ENCODE data around the gene BAD.
A peak's percentile ranks its signal among the peaks of the same experiment; 100 is the strongest.
"Not testable (repeated sequence)": the region's sequence is repeated elsewhere in the genome, so short reads cannot be mapped to it uniquely, and the experiment has no call there.

The BAD gene

GRCh38 chr11:64256300-64256699 is 28.2 kb downstream of the BAD start:
- DNase-seq (ENCODE audit: low read depth), result no peak

- no peak for DNase-seq (ENCODE audit: low read depth)
These were observed 29.0 kb downstream of the BAD start for GRCh38 chr11:64255135-64256128.

- DNase-seq (ENCODE audit: low read depth), result no peak
These were observed 30.1 kb downstream of the BAD start for GRCh38 chr11:64254326-64254725.

GRCh38 chr11:64253481-64253880 is 31.0 kb downstream of the BAD start:
- no peak for DNase-seq (ENCODE audit: low read depth)

- no peak for DNase-seq (ENCODE audit: low read depth)
These were observed 31.4 kb downstream of the BAD start for GRCh38 chr11:64253043-64253442.

- DNase-seq (ENCODE audit: low read depth), result no peak
These were observed 32.2 kb downstream of the BAD start for GRCh38 chr11:64252003-64252872.

- DNase-seq (ENCODE audit: low read depth), result no peak
These were observed 32.8 kb downstream of the BAD start for GRCh38 chr11:64251753-64252002.

- peak; percentile 55 for DNase-seq (ENCODE audit: low read depth)
These were observed 33.3 kb downstream of the BAD start, which contains the start of gene PLCB3 for GRCh38 chr11:64251016-64251752. PLCB3 (plus strand) TSS chr11:64251530; CDS start chr11:64251650, 120 bp downstream.

GRCh38 chr11:64250415-64251015 is 34.0 kb downstream of the BAD start:
- no peak for DNase-seq (ENCODE audit: low read depth)

- DNase-seq (ENCODE audit: low read depth), result no peak
These were observed 34.7 kb downstream of the BAD start for GRCh38 chr11:64249563-64250414.

GRCh38 chr11:64249038-64249437 is 35.4 kb downstream of the BAD start:
- no peak for DNase-seq (ENCODE audit: low read depth)

GRCh38 chr11:64248578-64248977 is 35.9 kb downstream of the BAD start:
- DNase-seq (ENCODE audit: low read depth), result no peak

- no peak for DNase-seq (ENCODE audit: low read depth)
These were observed 36.5 kb downstream of the BAD start for GRCh38 chr11:64247729-64248531.

GRCh38 chr11:64246871-64247728 is 37.4 kb downstream of the BAD start, which contains the start of gene PPP1R14B:
PPP1R14B (minus strand) TSS chr11:64246943; CDS start chr11:64246673, 270 bp downstream.
- peak; percentile 67 for DNase-seq (ENCODE audit: low read depth)

GRCh38 chr11:64246621-64246870 is 37.9 kb downstream of the BAD start:
- not testable (repeated sequence) for DNase-seq (ENCODE audit: low read depth)

- peak; percentile 74 for DNase-seq (ENCODE audit: low read depth)
These were observed 38.5 kb downstream of the BAD start for GRCh38 chr11:64245797-64246620.

- peak; percentile 35 for DNase-seq (ENCODE audit: low read depth)
These were observed 39.1 kb downstream of the BAD start for GRCh38 chr11:64245401-64245796.

GRCh38 chr11:64244966-64245365 is 39.5 kb downstream of the BAD start:
- DNase-seq (ENCODE audit: low read depth), result no peak

Measured in stimulated activated CD8-positive, alpha-beta memory T cell treated with anti-CD3 and anti-CD28 coated beads, Interleukin-12 subunit alpha, Interleukin-12 subunit beta, amount 100 ng/mL, for 4 hours (primary cell).